Mammary epithelial cell (primary cell): Measurements from ENCODE around the gene DCDC1.

ENCODE experiments used
- CTCF ChIP-seq, 2 donors: IDR thresholded peaks in 1 of 2; conservative IDR thresholded peaks in 1 of 2; 2 replicates each; pipeline ENCODE4 v1.5.1; 2011 to 2012; ENCODE audit warnings: inconsistent platforms in 2 of 2, low read length in 2 of 2, mild to moderate bottlenecking in 2 of 2, control low read depth in 1 of 2, low read depth in 1 of 2; ENCODE audit not compliant: insufficient read depth in 1 of 2; ENCODE audit errors: extremely low read depth in 1 of 2
- EZH2 ChIP-seq: IDR thresholded peaks from 2 replicates; pipeline ENCODE4 v1.6.1; 2012; ENCODE audit warnings: low read length, inconsistent platforms, borderline replicate concordance

- TF ChIP-seq CTCF (conservative IDR thresholded peaks at IDR 0.05 in 1 of 2, IDR thresholded peaks at IDR 0.05 in 1 of 2; ENCODE audit: extremely low read depth in 1 of 2, insufficient read depth in 1 of 2, low read depth in 1 of 2, low read length in 2 of 2) (no peak), EZH2 (no peak)
Observed at GRCh38 chr11:31415435-31415834, 45.9 kb upstream of the DCDC1 start.
